HG03565 (cell line): ENCODE data around the gene SNX32.

Experiments used
- ATAC-seq: cut with Tn5 transposase; IDR thresholded peaks from one replicate; pipeline ENCODE4 v1.9.1; 2021; ENCODE audit warnings: mild to moderate bottlenecking, moderate library complexity; ENCODE audit not compliant: unreplicated experiment

The SNX32 gene

DNA sequence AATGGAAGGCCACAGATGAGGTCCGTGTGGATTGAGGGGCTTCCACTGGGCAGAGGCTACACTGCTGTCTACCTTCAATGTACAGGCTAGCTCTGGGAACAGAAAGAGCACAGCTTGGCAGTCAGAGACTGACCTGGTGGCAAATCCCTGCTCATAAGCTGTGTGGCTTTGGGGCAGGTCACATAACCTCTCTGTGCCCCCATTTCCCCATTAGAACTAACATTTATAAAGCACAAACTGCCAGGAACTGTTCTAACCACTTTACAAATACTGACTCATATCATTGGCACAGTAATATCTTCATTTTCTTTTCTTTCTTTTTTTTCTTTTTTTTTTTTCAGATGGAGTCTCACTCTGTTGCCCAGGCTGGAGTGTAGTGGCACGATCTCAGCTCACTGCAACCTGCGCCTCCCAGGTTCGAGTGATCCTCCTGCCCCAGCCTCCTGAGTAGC lies 63.3 kb downstream of the SNX32 start:
- ATAC-seq = no peak

DNA sequence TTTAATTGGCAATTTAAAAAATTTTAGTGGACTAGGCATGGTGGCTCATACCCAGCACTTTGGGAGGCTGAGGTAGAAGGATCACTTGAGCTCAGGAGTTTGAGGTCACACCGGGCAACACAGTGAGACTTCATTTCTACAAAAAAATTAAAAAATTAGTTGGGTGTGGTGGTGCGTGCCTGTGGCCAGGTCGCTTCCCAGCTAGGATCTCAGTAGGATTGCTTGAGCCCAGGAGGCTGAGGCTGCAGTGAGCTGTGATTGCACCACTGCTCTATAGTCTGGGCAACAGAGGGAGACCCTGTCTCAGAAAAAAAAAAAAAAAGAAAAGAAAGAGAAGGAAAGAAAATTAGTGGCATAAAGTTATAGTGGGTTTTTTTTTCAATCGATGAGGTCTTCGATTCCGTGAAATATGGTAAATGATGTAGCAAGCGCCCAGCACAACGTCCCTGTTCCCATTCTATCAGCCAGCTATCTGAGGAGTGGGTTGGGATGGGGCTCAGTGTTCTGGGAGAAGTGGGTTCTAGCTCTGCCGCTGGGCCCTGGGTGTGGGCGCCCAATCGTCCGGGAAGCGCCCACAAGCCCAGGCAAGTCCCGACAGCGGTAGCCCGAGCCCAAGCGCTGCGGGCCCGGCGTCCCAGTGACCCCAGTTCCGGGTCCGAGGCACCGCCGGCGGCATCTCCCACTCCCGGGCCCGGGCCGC lies 65.0 kb downstream of the SNX32 start:
- no peak for ATAC-seq

DNA sequence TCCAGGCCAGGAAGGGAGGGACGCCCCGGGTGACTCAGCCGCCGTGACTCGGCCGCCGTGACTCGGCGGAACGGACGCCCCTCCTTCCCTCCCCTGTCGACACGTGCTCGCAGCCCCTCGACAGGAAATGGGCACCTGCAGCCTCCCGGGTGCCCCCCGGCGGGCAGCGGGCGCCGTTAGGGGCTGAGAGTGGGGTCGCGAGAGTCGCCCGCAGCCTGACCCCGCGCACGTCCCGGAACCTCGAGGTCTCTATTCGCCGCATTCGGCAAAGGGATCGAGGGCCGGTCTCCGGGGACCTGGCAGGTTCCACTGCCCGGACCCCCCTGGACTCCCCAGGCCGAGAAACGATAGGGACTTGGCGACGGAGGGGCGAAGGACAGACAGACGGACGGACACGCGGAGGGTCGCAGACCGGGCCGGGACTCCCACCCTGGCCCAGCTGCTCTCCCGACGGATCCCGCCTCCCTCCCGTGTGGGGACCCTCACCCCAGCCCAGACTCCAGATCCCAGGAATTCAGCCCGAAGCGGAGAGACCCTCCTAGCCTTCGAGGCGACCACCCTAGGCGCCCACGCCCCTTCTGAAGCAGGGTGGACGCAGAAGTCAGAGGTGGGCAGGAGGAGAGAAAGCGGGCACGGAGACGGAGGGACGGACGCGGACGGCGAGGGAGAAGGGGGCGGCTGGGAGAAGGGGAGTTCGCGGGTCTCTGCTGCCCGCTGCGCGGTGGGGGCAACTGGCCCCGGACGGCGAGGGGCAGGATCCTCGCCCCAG lies 65.8 kb downstream of the SNX32 start:
- no peak for ATAC-seq

DNA sequence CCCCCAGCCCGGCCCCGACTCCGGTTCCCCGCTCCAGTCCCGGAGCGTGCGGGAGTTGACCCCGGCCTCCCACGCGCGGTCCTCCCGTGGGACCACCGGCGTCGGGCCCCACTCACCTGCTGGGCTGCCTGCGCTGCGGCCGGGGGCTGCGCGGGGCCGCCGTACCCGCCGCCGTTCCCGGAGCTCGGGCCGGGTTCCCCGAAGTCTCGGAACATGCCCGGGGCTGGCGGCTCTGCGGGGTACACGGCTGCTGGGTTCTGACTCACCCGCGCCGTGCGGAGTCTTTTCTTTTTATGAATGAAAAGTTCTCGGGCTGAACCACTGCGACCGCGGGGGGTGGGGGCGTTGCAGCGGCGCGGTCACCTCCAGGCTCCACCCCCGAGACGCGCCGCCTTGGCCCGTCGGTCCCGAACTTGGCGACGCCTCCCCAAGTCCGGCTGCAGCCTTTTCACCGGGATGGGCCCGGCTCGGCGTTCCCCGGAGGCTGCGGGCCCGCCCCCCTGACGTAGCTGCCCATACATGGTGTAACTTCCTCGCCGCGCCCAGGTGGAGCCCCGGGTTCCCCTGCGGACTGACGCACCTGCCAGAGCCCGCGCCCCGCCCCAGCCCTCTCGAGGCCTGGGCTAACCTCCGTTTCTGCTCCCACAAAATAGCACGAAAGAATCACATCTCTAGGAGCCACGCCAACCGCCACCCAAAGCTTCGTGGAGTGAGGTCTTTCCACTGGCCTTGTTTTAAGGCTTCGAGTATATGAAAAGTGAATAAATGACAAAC lies 66.5 kb downstream of the SNX32 start, which contains the start of gene FOSL1:
Gene FOSL1, minus strand, starts transcription at position 264 of the 774 bp plus-strand sequence. Its CDS starts 49 bp downstream, at position 215.
- ATAC-seq = peak; percentile 74

GRCh38 chr11:65900899-65901180 lies 67.1 kb downstream of the SNX32 start:
- no peak for ATAC-seq

DNA sequence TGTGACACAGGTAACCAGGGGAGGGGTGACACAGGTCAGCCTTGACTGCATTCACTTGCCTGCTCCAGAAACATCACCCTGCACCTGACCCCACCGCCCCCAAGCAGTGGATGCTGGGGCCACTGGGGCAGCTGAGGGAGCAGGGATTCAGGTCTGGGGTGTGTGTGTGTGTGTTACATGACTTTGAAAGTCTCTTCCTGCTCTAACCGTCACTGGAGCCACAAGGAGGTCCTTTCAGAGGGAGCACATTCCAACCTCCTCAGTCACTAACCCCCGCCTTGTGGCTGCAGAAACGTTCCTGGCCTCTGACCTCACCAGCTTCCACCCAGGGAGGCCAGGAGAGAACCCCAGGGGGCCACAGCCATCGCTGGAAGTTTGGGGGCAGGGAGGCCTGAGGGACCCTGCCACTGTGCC lies 69.3 kb downstream of the SNX32 start:
- ATAC-seq = no peak
